HFF-Myc (cell line): ENCODE data around the gene MRPL24.

Experiments
- DNase-seq: peaks from one replicate; pipeline ENCODE4 v3.0.0-alpha.2; 2011; ENCODE audit warnings: low read depth; ENCODE audit errors: extremely low read depth
- H3K4me3 ChIP-seq: replicated peaks from 2 replicates; pipeline ENCODE4 v1.5.1; 2011; ENCODE audit warnings: low read depth, mild to moderate bottlenecking, control low read depth, low read length
- CTCF ChIP-seq: IDR thresholded peaks from 2 replicates; pipeline ENCODE4 v1.5.1; 2012; ENCODE audit warnings: mild to moderate bottlenecking, low read depth, low read length, control low read depth; ENCODE audit errors: missing control alignments

The MRPL24 gene

GRCh38 chr1:156705918-156706656 is 34.8 kb downstream of the MRPL24 start:
- peak; percentile 76 for TF ChIP-seq CTCF
- H3K4me3 ChIP-seq: peak overlapping the region; percentile 68
- no peak for DNase-seq

DNA sequence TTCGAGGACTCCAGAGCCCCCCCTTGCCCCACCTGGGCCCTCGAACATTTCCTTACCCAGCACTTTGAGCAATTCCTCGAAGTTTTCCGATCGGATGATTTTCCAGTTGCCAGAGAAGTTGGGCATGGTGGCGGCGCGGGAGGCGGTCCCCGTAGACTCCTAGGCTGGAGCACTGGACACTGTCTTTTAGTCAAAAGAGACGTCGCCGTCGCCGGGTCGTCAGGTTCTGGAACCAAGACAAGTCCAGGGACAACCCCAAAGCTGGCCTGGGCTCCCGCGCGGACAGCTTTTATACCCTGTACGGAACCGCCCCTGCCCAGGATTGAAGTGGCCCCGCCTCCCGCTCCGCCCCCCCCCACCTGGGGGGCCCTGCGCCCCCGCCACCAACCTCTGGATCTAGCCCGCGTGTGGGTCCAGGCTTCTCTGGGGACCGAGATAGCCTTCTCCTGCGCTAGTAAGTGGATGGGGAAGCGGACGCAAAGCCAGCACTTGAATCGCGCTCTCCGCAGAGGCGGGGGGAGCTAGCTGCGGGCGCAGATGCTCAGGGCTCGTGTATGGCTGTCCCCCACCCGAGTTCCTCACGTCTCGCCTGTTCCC is 35.5 kb downstream of the MRPL24 start, which contains the start of gene CRABP2:
Gene CRABP2 (minus strand): TSS at position 263 of the 597 bp plus-strand sequence. CDS start 137 bp downstream, at position 126.
- TF ChIP-seq CTCF: no peak
- peak within 1 kb of the TSS; percentile 68 for H3K4me3 ChIP-seq
- DNase-seq: no peak

GRCh38 chr1:156704930-156705320 is 36.0 kb downstream of the MRPL24 start:
- DNase-seq: no peak
- H3K4me3 ChIP-seq: peak overlapping the region; percentile 68
- TF ChIP-seq CTCF: no peak

- H3K4me3 ChIP-seq: peak overlapping the region; percentile 68
- no peak for TF ChIP-seq CTCF
- no peak for DNase-seq
Measured at GRCh38 chr1:156704166-156704711, 36.6 kb downstream of the MRPL24 start.

DNA sequence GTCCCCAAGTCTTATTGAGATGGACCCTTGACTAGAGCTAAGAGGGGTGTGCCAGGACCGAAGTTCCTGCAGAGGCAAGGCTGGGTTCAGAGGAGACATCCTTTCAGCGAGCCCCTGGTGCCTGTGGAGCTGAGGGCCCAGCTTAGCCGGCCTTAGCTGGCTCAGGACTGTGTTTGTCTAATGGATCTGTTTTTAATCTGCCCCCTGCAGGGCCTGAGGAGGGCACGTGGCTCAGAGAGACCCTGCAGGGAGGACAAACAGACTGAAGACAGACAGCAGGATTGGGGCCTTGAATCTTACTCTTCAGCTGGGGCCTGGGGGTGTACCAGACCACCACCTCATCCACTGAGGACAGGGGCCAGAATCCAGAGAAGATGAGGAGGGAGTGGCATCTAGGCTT is 37.1 kb downstream of the MRPL24 start:
- H3K4me3 ChIP-seq: peak overlapping the region; percentile 68
- no peak for TF ChIP-seq CTCF
- DNase-seq: no peak

GRCh38 chr1:156703336-156703735 is 37.6 kb downstream of the MRPL24 start:
- H3K4me3 ChIP-seq: peak overlapping the region; percentile 68
- no peak for TF ChIP-seq CTCF
- no peak for DNase-seq
